Stomach (tissue), 9 donors: ENCODE data around the gene TFAM. TPM values are rescaled to one million over a fixed set of nuclear protein-coding genes. Genes with fewer than 3 reads are reported as not detected.
"Not testable (repeated sequence)": the region's sequence is repeated elsewhere in the genome, so short reads cannot be mapped to it uniquely, and the experiment has no call there.

ENCODE experiments used
- DNase-seq, 2 donors: peaks; one replicate each; pipeline versions ENCODE4 v3.0.0 to v3.0.0-alpha.2; 2013 to 2019
- H3K27ac ChIP-seq, 5 donors: fragments of 200-600 bp in 4 of 5; sonication (generic) in 4 of 5; one replicate each; pipeline ENCODE4 v1.5.1; 2013 to 2019; ENCODE audit warnings: mild to moderate bottlenecking in 1 of 5, moderate library complexity in 1 of 5
- H3K27me3 ChIP-seq, 3 donors: fragments of 200-600 bp; sonication (generic); one replicate each; pipeline ENCODE4 v1.5.1; 2017 to 2019; ENCODE audit warnings: mixed run types in 1 of 3
- H3K36me3 ChIP-seq, 4 donors: fragments of 200-600 bp; sonication (generic); 1 replicate in 3 of 4; 2 replicates in 1 of 4; pipeline ENCODE4 v1.5.1; 2016 to 2019
- H3K4me1 ChIP-seq, 4 donors: fragments of 200-600 bp; sonication (generic); one replicate each; pipeline ENCODE4 v1.5.1; 2016 to 2019
- H3K4me3 ChIP-seq, 4 donors: fragments of 200-600 bp; sonication (generic) in 3 of 4; one replicate each; pipeline ENCODE4 v1.5.1; 2016 to 2019; ENCODE audit warnings: mild to moderate bottlenecking in 1 of 4
- H3K9me3 ChIP-seq, 4 donors: fragments of 200-600 bp; sonication (generic); one replicate each; pipeline ENCODE4 v1.5.1; 2016 to 2019
- EP300 ChIP-seq: sonication (generic); formaldehyde crosslinking; IDR thresholded peaks from one replicate; pipeline ENCODE4 v1.6.1; 2017; ENCODE audit warnings: antibody characterized with exemption
- POLR2A ChIP-seq, 4 donors: fragments of 450-650 bp; IDR thresholded peaks; one replicate each; pipeline ENCODE4 v1.6.1; 2016; ENCODE audit warnings: antibody characterized with exemption in 4 of 4, control low read depth in 2 of 4, mild to moderate bottlenecking in 1 of 4, moderate library complexity in 1 of 4
- POLR2AphosphoS5 ChIP-seq, 3 donors: sonication (generic); formaldehyde crosslinking; IDR thresholded peaks; one replicate each; pipeline ENCODE4 v1.6.1; 2016; ENCODE audit warnings: antibody characterized with exemption in 3 of 3
- WGBS, 5 donors: extraction: QIAGEN DNeasy Blood & Tissue Kit in 3 of 5; methylation state at CpG; one replicate each; pipeline versions ENCODE4 v1.1.5 to v1.1.7; 2013 to 2018; 5-methylcytosine and 5-hydroxymethylcytosine counted together
- intact Hi-C: fragments of 100-400 bp; cut with DNase I; formaldehyde crosslinking; loops from one replicate; pipeline ENCODE4 v1.15.1; 2023; ENCODE audit warnings: low total_unique reads
- polyA plus RNA-seq, 3 donors: library from polyadenylated mRNA; stranded (reverse); fragments of 200-250 nt; gene quantifications; one replicate each; pipeline ENCODE4 v1.2.3, GENCODE V29; 2013
- total RNA-seq, 5 donors: library from RNA; depleted of rRNA; stranded (reverse); fragments of >200 nt; gene quantifications; one replicate each; pipeline versions ENCODE4 v1.1.0 to v1.2.3, GENCODE V29; 2014 to 2016
- TF ChIP-seq, protein P1 (sequence below), 7 experiments: fragments of 450-650 bp in 4 of 7; fragments of 200-600 bp in 3 of 7; sonication (generic) in 3 of 7; IDR thresholded peaks; one replicate each; pipeline ENCODE4 v1.5.1; 2016 to 2019; ENCODE audit warnings: antibody characterized with exemption in 7 of 7, control low read depth in 2 of 7, mild to moderate bottlenecking in 1 of 7
- donor health status: healthy with polysubstance abuse.
- donor health status: Bipolar disorder and iron deficiency.
- donor health status: healthy.

The TFAM gene
- total and polyA plus RNA-seq, 8 donors = 4.9 to 39.7 (median 16.8) TPM

- WGBS, 5 donors = 28 to 42% (median 38%) methylated on average over 5 of the region's 5 CpGs
- Histone ChIP-seq H3K4me1 (peaks cover 0 to 3% (median 0%) of the 10 kb centered on the region in 4 donors), H3K27me3 (no peaks in the 10 kb centered on the region), H3K4me3 (no peak overlapping the region), H3K36me3 (no peaks in the 10 kb centered on the region), H3K9me3 (peaks cover 0 to 14% (median 0%) of the 10 kb centered on the region in 4 donors), H3K27ac (no peak overlapping the region)
- peak in 1 of 2 donors; percentile 80 for DNase-seq
- intact Hi-C loops = no loop called here
- TF ChIP-seq, protein P1, sequence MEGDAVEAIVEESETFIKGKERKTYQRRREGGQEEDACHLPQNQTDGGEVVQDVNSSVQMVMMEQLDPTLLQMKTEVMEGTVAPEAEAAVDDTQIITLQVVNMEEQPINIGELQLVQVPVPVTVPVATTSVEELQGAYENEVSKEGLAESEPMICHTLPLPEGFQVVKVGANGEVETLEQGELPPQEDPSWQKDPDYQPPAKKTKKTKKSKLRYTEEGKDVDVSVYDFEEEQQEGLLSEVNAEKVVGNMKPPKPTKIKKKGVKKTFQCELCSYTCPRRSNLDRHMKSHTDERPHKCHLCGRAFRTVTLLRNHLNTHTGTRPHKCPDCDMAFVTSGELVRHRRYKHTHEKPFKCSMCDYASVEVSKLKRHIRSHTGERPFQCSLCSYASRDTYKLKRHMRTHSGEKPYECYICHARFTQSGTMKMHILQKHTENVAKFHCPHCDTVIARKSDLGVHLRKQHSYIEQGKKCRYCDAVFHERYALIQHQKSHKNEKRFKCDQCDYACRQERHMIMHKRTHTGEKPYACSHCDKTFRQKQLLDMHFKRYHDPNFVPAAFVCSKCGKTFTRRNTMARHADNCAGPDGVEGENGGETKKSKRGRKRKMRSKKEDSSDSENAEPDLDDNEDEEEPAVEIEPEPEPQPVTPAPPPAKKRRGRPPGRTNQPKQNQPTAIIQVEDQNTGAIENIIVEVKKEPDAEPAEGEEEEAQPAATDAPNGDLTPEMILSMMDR (IDR thresholded peaks at IDR 0.05) = peak in 3 of 7 experiments; percentile 12 to 15 (median 13)
- no peak for TF ChIP-seq EP300
Observed at GRCh38 chr10:58414270-58415041, 29.2 kb downstream of the TFAM start.

GRCh38 chr10:58415757-58416156 is 30.5 kb downstream of the TFAM start:
- Histone ChIP-seq H3K4me1 (peaks cover 0 to 3% (median 0%) of the 10 kb centered on the region in 4 donors), H3K27me3 (no peaks in the 10 kb centered on the region), H3K36me3 (no peaks in the 10 kb centered on the region), H3K4me3 (no peak overlapping the region), H3K9me3 (peaks cover 0 to 14% (median 0%) of the 10 kb centered on the region in 4 donors), H3K27ac (no peak overlapping the region)
- no peak for DNase-seq
- TF ChIP-seq POLR2A (IDR thresholded peaks at IDR 0.05) (no peak), EP300 (no peak), POLR2AphosphoS5 (IDR thresholded peaks at IDR 0.05) (no peak)
- TF ChIP-seq, protein P1 (IDR thresholded peaks at IDR 0.05) = no peak
- intact Hi-C loops = no loop called here

- WGBS, 5 donors = 88 to 98% (median 92%) methylated on average over 2 of the region's 2 CpGs
- intact Hi-C loops, H3K4me3 ChIP-seq, H3K36me3 ChIP-seq, DNase-seq, H3K27ac ChIP-seq, H3K27me3 ChIP-seq, H3K4me1 ChIP-seq: not testable (repeated sequence)
- H3K9me3 ChIP-seq = peaks cover 0 to 14% (median 0%) of the 10 kb centered on the region in 4 donors
Observed at GRCh38 chr10:58417902-58418301, 32.7 kb downstream of the TFAM start.

- H3K4me1 ChIP-seq = no peaks in the 10 kb centered on the region
- no peaks in the 10 kb centered on the region for H3K27me3 ChIP-seq
- H3K9me3 ChIP-seq = peaks cover 0 to 20% (median 11%) of the 10 kb centered on the region in 4 donors
- no peaks in the 10 kb centered on the region for H3K36me3 ChIP-seq
- H3K4me3 ChIP-seq = no peak overlapping the region
- no peak for DNase-seq
- intact Hi-C loops = no loop called here
- TF ChIP-seq, protein P1 (IDR thresholded peaks at IDR 0.05) = no peak
- TF ChIP-seq EP300 = no peak
- no peak for TF ChIP-seq POLR2A (IDR thresholded peaks at IDR 0.05)
- no peak for TF ChIP-seq POLR2AphosphoS5 (IDR thresholded peaks at IDR 0.05)
- H3K27ac ChIP-seq = no peak overlapping the region
- 90 to 98% (median 95%) methylated on average over 1 of the region's 1 CpG for WGBS, 5 donors
Observed at GRCh38 chr10:58424176-58424575, 39.0 kb downstream of the TFAM start.

GRCh38 chr10:58428436-58428835 is 43.2 kb downstream of the TFAM start:
- intact Hi-C loops, H3K4me1 ChIP-seq, H3K4me3 ChIP-seq, H3K27ac ChIP-seq, H3K27me3 ChIP-seq, H3K36me3 ChIP-seq, DNase-seq: not testable (repeated sequence)
- H3K9me3 ChIP-seq = peaks cover 0 to 15% (median 4%) of the 10 kb centered on the region in 4 donors
- 87 to 100% (median 94%) methylated on average over 1 of the region's 1 CpG for WGBS, 5 donors
